Measurements from ENCODE around the gene TXNRD3. TPM values are rescaled to one million over a fixed set of nuclear protein-coding genes. Genes with fewer than 3 reads are reported as not detected.

Gene TXNRD3
- total RNA-seq, 1 donor from 2014 or later: 7.6 TPM

DNA sequence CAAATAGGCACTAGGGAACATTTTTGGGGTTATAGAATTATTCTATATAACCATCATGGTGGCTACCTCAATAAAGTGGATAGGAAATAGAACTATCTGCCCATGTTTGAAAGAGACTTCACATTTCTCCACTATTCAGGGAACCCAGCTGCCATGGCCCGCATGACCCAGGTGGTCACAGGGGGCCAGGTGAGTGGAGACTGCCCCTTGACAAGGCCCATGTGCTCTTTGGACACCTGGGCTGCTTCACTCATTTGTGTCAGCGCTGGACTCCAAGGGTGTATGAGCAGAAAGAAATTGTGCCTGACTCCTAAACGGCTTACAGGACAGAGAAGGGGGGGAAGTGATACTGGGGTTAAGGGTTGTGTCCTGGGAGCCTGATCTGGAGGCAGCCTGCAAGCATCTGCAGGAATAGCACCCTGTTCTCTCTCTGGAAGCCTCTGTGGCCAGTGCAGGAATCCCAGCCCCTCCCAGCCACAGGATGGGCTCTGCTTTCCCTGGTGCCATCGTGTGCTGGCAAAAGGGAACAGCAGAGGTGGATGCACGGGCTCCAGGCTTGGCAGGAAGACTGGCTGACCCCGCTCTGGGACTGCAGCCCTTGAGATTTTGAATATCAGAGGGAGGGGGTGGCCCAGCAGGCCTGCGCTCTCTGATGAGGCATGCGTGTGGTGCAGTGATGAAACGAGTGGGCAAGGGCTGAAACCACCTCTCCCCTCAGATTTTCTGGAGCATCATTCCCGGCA is 87.1 kb downstream of the TXNRD3 start:
- no peak overlapping the region for H3K4me3 Mint-ChIP-seq (ENCODE audit: unreplicated experiment)
- peaks cover 21% of the 10 kb centered on the region for H3K27me3 Mint-ChIP-seq (ENCODE audit: low read depth, unreplicated experiment)
- DNase-seq (ENCODE audit: low read depth) (no peak), FAIRE-seq (no peak)
- H3K27me3 ChIP-seq (ENCODE audit: insufficient read depth, low read length): peaks cover 19% of the 10 kb centered on the region
- H3K27ac ChIP-seq (ENCODE audit: low read depth, low read length): no peak overlapping the region
- H3K4me2 ChIP-seq (ENCODE audit: low read length): no peak overlapping the region
- no peaks in the 10 kb centered on the region for H3K36me3 ChIP-seq (ENCODE audit: insufficient read depth, low read length)
- H2AFZ ChIP-seq (ENCODE audit: low read depth, low read length): no peak overlapping the region
- no peaks in the 10 kb centered on the region for H3K4me1 ChIP-seq (ENCODE audit: insufficient read depth, low read length)
- H4K20me1 ChIP-seq (ENCODE audit: insufficient read depth, low read length): no peaks in the 10 kb centered on the region
- H3K9me3 Mint-ChIP-seq (ENCODE audit: unreplicated experiment): peaks cover 2% of the 10 kb centered on the region
- H3K4me1 Mint-ChIP-seq (ENCODE audit: low read depth, unreplicated experiment): no peaks in the 10 kb centered on the region
- no peak overlapping the region for H3K9ac ChIP-seq (ENCODE audit: low read length)
- H3K4me3 ChIP-seq (ENCODE audit: insufficient read depth, low read depth, low read length): no peak overlapping the region
- TF ChIP-seq EZH2 (IDR thresholded peaks at IDR 0.05; ENCODE audit: insufficient read depth, low read length): no peak
- TF ChIP-seq, protein P1, sequence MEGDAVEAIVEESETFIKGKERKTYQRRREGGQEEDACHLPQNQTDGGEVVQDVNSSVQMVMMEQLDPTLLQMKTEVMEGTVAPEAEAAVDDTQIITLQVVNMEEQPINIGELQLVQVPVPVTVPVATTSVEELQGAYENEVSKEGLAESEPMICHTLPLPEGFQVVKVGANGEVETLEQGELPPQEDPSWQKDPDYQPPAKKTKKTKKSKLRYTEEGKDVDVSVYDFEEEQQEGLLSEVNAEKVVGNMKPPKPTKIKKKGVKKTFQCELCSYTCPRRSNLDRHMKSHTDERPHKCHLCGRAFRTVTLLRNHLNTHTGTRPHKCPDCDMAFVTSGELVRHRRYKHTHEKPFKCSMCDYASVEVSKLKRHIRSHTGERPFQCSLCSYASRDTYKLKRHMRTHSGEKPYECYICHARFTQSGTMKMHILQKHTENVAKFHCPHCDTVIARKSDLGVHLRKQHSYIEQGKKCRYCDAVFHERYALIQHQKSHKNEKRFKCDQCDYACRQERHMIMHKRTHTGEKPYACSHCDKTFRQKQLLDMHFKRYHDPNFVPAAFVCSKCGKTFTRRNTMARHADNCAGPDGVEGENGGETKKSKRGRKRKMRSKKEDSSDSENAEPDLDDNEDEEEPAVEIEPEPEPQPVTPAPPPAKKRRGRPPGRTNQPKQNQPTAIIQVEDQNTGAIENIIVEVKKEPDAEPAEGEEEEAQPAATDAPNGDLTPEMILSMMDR (IDR thresholded peaks at IDR 0.05; ENCODE audit: insufficient read depth, low read depth, low read length): no peak
- H3K36me3 Mint-ChIP-seq (ENCODE audit: low read depth, unreplicated experiment): no peaks in the 10 kb centered on the region
- H3K9me3 ChIP-seq (ENCODE audit: insufficient read depth, low read depth, low read length): no peaks in the 10 kb centered on the region
- no peaks in the 10 kb centered on the region for H3K79me2 ChIP-seq (ENCODE audit: insufficient read depth, low read length)
- H3K27ac Mint-ChIP-seq (ENCODE audit: unreplicated experiment): no peak overlapping the region

DNA sequence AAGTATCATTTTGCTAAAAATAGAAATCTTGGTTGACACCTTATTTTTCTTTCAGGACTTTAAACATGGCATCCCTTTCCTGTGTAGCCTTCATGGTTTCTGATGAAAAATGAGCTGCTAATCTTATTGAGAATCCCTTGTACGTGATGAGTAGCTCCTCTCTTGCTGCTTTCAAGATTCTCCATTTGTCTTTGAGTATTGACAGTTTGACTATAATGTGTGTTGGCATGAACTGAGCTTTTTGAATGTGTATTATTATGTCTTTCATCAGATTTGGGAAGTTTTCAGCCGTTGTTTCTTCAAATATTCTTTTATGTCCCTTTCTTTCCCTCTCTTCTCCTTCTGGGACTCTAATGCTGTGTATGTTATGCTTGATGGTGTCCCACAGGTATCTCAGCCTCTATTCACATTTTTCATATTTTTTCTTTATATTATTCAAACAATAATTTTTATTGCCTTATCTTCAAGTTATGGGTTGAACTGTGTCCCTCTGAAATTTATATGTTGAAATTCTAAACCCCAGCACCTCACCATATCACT is 92.1 kb downstream of the TXNRD3 start:
- no peak overlapping the region for H3K27ac ChIP-seq (ENCODE audit: low read depth, low read length)
- H3K36me3 ChIP-seq (ENCODE audit: insufficient read depth, low read length): no peaks in the 10 kb centered on the region
- TF ChIP-seq EZH2 (IDR thresholded peaks at IDR 0.05; ENCODE audit: insufficient read depth, low read length): no peak
- TF ChIP-seq, protein P1 (IDR thresholded peaks at IDR 0.05; ENCODE audit: insufficient read depth, low read depth, low read length): no peak
- no peak overlapping the region for H3K4me2 ChIP-seq (ENCODE audit: low read length)
- no peaks in the 10 kb centered on the region for H3K9me3 ChIP-seq (ENCODE audit: insufficient read depth, low read depth, low read length)
- Mint-ChIP-seq H3K9me3 (ENCODE audit: unreplicated experiment) (peaks cover 4% of the 10 kb centered on the region), H3K27me3 (ENCODE audit: low read depth, unreplicated experiment) (peaks cover 11% of the 10 kb centered on the region), H3K27ac (ENCODE audit: unreplicated experiment) (no peak overlapping the region), H3K4me3 (ENCODE audit: unreplicated experiment) (no peak overlapping the region), H3K36me3 (ENCODE audit: low read depth, unreplicated experiment) (no peaks in the 10 kb centered on the region), H3K4me1 (ENCODE audit: low read depth, unreplicated experiment) (no peaks in the 10 kb centered on the region)
- H3K4me3 ChIP-seq (ENCODE audit: insufficient read depth, low read depth, low read length): no peak overlapping the region
- no peaks in the 10 kb centered on the region for H3K79me2 ChIP-seq (ENCODE audit: insufficient read depth, low read length)
- peaks cover 32% of the 10 kb centered on the region for H3K27me3 ChIP-seq (ENCODE audit: insufficient read depth, low read length)
- no peaks in the 10 kb centered on the region for H4K20me1 ChIP-seq (ENCODE audit: insufficient read depth, low read length)
- DNase-seq (ENCODE audit: low read depth): no peak
- H3K4me1 ChIP-seq (ENCODE audit: insufficient read depth, low read length): no peaks in the 10 kb centered on the region
- no peak for FAIRE-seq
- H2AFZ ChIP-seq (ENCODE audit: low read depth, low read length): no peak overlapping the region
- no peak overlapping the region for H3K9ac ChIP-seq (ENCODE audit: low read length)
